Osteocyte (in vitro differentiated cells): ENCODE measurements around the gene CELF1. TPM values are rescaled to one million over a fixed set of nuclear protein-coding genes. Genes with fewer than 3 reads are reported as not detected.

Experiments
- DNase-seq: peaks from one replicate; pipeline ENCODE4 v3.0.0; 2021; ENCODE audit warnings: mixed read lengths; ENCODE audit not compliant: unreplicated experiment; ENCODE audit errors: extremely low spot score
- H3K27ac Mint-ChIP-seq: one replicate; pipeline ENCODE4 v1.8.0; 2021; ENCODE audit warnings: mild to moderate bottlenecking, mixed read lengths; ENCODE audit not compliant: unreplicated experiment
- H3K27me3 Mint-ChIP-seq: one replicate; pipeline ENCODE4 v1.8.0; 2021; ENCODE audit warnings: mixed read lengths; ENCODE audit not compliant: unreplicated experiment
- H3K36me3 Mint-ChIP-seq: one replicate; pipeline ENCODE4 v1.8.0; 2021; ENCODE audit warnings: mixed read lengths; ENCODE audit not compliant: unreplicated experiment
- H3K4me1 Mint-ChIP-seq: one replicate; pipeline ENCODE4 v1.8.0; 2021; ENCODE audit warnings: mixed read lengths; ENCODE audit not compliant: unreplicated experiment
- H3K4me3 Mint-ChIP-seq: one replicate; pipeline ENCODE4 v1.8.0; 2021; ENCODE audit warnings: mild to moderate bottlenecking, moderate library complexity, mixed read lengths; ENCODE audit not compliant: unreplicated experiment
- H3K9me3 Mint-ChIP-seq: one replicate; pipeline ENCODE4 v1.8.0; 2021; ENCODE audit warnings: mixed read lengths; ENCODE audit not compliant: unreplicated experiment
- total RNA-seq: library from RNA; stranded (reverse); gene quantifications from 2 replicates; pipeline ENCODE4 v1.2.1, GENCODE V29; 2021
- TF ChIP-seq, protein P1 (sequence below): fragments of 200-600 bp; sonication (generic); IDR thresholded peaks from 2 replicates; pipeline ENCODE4 v1.5.0; 2021; ENCODE audit warnings: antibody characterized with exemption, mild to moderate bottlenecking, moderate library complexity

The CELF1 gene
- total RNA-seq, 1 donor from 2014 or later = 88.6 TPM

- Mint-ChIP-seq H3K4me1 (peaks cover 42% of the 10 kb centered on the region), H3K27ac (peak overlapping the region; percentile 25), H3K36me3 (peaks cover 2% of the 10 kb centered on the region), H3K27me3 (no peaks in the 10 kb centered on the region), H3K4me3 (no peak overlapping the region), H3K9me3 (no peaks in the 10 kb centered on the region)
- TF ChIP-seq, protein P1, sequence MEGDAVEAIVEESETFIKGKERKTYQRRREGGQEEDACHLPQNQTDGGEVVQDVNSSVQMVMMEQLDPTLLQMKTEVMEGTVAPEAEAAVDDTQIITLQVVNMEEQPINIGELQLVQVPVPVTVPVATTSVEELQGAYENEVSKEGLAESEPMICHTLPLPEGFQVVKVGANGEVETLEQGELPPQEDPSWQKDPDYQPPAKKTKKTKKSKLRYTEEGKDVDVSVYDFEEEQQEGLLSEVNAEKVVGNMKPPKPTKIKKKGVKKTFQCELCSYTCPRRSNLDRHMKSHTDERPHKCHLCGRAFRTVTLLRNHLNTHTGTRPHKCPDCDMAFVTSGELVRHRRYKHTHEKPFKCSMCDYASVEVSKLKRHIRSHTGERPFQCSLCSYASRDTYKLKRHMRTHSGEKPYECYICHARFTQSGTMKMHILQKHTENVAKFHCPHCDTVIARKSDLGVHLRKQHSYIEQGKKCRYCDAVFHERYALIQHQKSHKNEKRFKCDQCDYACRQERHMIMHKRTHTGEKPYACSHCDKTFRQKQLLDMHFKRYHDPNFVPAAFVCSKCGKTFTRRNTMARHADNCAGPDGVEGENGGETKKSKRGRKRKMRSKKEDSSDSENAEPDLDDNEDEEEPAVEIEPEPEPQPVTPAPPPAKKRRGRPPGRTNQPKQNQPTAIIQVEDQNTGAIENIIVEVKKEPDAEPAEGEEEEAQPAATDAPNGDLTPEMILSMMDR = no peak
- DNase-seq = no peak
Measured at GRCh38 chr11:47538741-47539565, 14.0 kb downstream of the CELF1 start.

GRCh38 chr11:47536915-47537314, 16.0 kb downstream of the CELF1 start:
- Mint-ChIP-seq H3K9me3 (no peaks in the 10 kb centered on the region), H3K27me3 (no peaks in the 10 kb centered on the region), H3K36me3 (peaks cover 2% of the 10 kb centered on the region), H3K4me1 (peaks cover 61% of the 10 kb centered on the region), H3K4me3 (no peak overlapping the region), H3K27ac (no peak overlapping the region)
- no peak for DNase-seq
- TF ChIP-seq, protein P1 = no peak

DNA sequence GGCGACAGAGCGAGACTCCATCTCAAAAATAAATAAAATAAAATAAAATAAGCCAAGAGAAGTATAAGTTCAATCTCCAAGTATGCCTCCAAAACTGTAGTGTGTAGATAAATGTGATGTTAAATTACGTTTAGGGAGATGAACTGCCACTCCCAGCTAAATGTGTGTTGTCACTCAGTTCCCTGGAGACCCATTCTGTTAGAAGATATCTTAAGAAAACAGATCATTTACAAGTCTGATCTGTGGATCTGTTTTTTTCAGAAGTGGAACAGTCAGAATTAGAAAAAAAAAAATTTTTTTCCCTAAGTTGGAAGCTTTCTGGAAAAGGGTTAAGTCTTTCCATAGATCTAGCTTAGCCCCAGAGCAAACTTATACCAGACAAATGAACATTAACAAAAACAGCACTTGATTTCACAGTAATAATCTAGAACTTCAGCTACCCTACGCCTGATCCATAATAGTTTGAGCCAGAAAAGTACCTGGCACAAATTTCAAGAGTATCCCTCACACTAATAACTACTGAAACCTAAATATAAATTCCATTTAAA, 18.2 kb downstream of the CELF1 start:
- H3K36me3 Mint-ChIP-seq = peaks cover 2% of the 10 kb centered on the region
- peak overlapping the region; percentile 52 for H3K27ac Mint-ChIP-seq
- no peak overlapping the region for H3K4me3 Mint-ChIP-seq
- no peak for DNase-seq
- no peaks in the 10 kb centered on the region for H3K27me3 Mint-ChIP-seq
- no peaks in the 10 kb centered on the region for H3K9me3 Mint-ChIP-seq
- H3K4me1 Mint-ChIP-seq = peaks cover 56% of the 10 kb centered on the region
- TF ChIP-seq, protein P1 = no peak

DNA sequence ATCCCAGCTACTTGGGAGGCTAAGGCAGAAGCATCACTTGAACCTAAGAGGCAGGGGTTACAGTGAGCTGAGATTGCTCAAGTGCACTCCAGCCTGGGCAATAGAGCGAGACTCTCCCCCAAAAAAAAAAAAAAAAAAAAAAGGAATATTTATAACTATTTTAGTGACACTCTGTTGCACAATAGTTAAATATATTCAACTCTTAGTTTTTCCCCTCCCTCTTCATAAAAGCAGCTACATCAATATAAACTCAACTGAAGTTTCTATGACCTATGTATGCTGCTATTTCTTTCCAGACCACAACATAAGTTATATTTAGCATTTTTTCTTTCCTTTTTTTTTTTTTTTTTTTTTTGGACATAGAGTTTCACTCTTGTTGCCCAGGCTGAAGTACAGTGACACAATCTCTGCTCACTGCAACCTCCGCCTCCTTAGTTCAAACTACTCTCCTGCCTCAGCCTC, 19.2 kb downstream of the CELF1 start:
- H3K27me3 Mint-ChIP-seq = no peaks in the 10 kb centered on the region
- H3K4me3 Mint-ChIP-seq = no peak overlapping the region
- TF ChIP-seq, protein P1 = no peak
- no peaks in the 10 kb centered on the region for H3K9me3 Mint-ChIP-seq
- peaks cover 47% of the 10 kb centered on the region for H3K4me1 Mint-ChIP-seq
- peaks cover 2% of the 10 kb centered on the region for H3K36me3 Mint-ChIP-seq
- peak overlapping the region; percentile 84 for H3K27ac Mint-ChIP-seq
- DNase-seq = no peak

DNA sequence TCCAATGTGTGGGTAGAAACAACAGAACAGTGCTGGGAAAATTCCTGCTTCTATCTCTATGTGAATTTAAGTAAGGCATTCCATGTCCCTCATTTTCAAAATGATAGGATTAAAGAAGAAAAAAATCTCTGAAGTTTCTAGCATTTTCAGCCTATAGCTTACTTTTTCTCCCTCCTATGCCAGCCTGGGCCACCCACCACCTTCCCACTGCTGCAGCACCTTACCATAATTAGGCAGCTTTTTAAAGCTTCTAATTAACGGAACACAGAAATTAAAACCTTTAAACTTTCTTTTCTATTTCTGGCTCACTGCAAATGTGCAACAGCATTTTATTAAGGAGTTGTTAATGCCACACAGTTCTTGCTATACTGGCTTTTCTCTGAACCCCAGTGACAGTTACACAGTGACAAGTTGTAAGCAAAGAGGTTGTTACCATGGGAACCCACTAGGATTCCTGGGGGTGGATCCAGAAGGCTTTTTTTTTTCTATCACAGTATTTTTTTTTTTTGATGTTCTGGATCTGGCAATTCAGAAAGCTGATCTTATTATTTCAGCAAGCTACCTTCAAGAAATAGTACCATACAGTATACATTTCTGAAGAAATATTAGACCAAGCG, 20.2 kb downstream of the CELF1 start:
- Mint-ChIP-seq H3K27me3 (no peaks in the 10 kb centered on the region), H3K36me3 (peaks cover 5% of the 10 kb centered on the region), H3K9me3 (no peaks in the 10 kb centered on the region), H3K4me1 (peaks cover 44% of the 10 kb centered on the region), H3K27ac (peak overlapping the region; percentile 84), H3K4me3 (no peak overlapping the region)
- no peak for DNase-seq
- TF ChIP-seq, protein P1 = no peak
